CD1c-positive myeloid dendritic cell (primary cell): ENCODE results near the gene PCDHGB7.
"Not testable (repeated sequence)": the region's sequence is repeated elsewhere in the genome, so short reads cannot be mapped to it uniquely, and the experiment has no call there.

Experiments
- DNase-seq: peaks from one replicate; pipeline ENCODE4 v3.0.0-alpha.2; 2016; ENCODE audit errors: extremely low spot score

The PCDHGB7 gene

DNA sequence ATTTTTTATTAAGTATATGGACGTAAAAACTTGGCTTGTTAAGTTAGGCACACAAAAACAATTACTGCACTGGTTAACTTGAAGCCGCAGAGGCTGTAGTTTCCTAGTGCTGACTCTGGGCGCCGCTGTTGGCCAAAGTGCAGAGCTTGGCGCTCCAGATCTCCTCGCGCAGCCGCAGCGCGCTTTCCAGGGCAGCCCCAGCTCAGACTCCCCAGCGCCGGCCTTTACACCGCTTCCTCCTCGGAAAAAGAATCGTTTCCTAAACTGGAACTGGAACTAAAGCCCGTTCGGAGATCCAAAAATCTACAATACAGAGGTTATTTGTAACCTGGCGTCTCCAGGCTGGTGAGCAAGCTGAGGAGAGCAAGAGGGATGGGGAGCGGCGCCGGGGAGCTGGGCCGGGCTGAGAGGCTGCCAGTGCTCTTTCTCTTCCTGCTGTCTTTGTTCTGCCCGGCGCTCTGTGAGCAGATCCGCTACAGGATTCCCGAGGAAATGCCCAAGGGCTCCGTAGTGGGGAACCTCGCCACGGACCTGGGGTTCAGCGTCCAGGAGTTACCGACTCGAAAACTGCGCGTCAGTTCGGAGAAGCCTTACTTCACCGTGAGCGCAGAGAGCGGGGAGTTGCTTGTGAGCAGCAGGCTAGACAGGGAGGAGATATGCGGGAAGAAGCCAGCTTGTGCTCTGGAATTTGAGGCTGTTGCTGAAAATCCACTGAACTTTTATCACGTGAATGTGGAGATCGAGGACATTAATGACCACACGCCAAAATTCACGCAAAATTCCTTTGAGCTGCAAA, 19.5 kb upstream of the PCDHGB7 start, which contains the start of gene PCDHGB5:
Gene PCDHGB5, plus strand, starts transcription at position 192 of the 796 bp plus-strand sequence. Its CDS starts 181 bp downstream, at position 373.
- peak; percentile 62 for DNase-seq

DNA sequence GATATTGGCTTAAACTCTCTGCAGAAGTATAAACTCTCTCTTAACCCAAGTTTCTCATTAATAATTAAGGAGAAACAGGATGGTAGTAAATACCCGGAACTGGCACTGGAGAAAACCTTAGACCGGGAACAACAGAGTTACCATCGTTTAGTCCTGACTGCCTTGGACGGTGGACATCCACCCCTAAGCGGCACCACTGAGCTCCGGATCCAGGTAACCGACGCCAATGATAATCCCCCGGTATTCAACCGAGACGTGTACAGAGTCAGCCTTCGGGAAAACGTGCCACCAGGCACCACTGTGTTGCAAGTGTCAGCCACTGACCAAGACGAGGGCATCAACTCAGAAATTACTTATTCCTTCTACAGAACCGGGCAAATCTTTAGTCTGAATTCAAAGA, 18.9 kb upstream of the PCDHGB7 start:
- no peak for DNase-seq

DNA sequence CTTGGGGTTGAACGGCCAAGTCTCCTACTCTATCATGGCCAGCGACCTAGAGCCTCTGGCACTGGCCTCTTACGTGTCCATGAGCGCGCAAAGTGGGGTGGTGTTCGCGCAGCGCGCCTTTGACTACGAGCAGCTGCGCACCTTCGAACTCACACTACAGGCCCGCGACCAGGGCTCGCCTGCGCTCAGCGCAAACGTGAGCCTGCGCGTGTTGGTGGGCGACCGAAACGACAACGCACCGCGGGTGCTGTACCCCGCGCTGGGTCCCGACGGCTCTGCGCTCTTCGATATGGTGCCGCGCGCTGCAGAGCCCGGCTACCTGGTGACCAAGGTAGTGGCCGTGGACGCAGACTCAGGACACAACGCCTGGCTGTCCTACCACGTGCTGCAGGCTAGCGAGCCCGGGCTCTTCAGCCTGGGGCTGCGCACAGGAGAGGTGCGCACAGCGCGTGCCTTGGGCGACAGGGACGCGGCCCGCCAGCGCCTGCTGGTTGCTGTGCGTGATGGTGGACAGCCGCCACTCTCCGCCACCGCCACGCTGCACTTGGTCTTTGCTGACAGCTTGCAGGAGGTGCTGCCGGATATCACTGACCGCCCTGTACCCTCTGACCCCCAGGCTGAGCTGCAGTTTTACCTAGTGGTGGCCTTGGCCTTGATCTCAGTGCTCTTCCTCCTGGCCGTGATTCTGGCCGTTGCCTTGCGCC, 17.8 kb upstream of the PCDHGB7 start:
- no peak for DNase-seq

DNA sequence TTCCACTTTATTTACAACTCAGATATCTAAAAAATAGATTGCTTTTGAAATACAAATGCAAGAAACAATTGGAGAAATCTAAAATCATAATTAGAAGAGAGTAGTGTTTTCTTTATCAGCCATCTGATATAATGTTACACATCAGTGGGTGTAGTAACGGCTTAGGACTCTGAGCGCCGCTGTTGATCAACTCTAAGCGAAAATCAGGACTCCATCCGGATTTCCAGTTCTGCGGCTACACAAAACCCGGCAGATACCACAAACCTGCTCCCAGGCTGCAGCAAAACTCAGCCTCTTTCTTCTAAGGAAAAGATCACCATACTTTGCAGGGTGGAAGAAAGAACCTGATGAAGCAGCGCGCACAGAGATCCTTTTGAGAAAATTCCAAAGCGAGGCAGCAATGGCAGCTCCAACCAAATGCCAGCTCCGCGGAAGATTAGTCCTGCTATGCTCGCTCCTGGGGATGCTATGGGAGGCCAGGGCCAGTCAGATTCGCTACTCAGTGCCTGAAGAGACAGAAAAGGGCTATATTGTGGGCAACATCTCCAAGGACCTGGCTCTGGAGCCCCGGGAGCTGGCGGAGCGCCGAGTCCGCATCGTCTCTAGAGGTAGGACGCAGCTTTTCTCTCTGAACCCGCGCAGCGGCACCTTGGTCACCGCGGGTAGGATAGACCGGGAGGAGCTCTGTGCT, 14.8 kb upstream of the PCDHGB7 start, which contains the start of gene PCDHGA9:
Gene PCDHGA9, plus strand, starts transcription at position 226 of the 691 bp plus-strand sequence. Its CDS starts 175 bp downstream, at position 401.
- DNase-seq, result peak; percentile 53

DNA sequence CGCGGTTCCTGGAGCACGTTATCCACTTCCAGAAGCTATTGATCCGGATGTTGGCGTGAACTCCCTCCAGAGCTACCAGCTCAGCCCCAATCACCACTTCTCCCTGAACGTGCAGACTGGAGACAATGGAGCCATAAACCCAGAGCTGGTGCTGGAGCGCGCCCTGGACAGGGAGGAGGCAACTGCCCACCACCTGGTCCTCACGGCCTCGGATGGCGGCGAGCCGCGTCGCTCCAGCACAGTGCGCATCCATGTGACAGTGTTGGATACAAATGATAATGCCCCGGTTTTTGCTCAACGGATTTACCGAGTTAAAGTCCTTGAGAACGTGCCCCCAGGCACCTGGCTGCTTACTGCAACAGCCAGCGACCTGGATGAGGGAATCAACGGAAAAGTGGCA, 14.1 kb upstream of the PCDHGB7 start:
- no peak for DNase-seq

DNA sequence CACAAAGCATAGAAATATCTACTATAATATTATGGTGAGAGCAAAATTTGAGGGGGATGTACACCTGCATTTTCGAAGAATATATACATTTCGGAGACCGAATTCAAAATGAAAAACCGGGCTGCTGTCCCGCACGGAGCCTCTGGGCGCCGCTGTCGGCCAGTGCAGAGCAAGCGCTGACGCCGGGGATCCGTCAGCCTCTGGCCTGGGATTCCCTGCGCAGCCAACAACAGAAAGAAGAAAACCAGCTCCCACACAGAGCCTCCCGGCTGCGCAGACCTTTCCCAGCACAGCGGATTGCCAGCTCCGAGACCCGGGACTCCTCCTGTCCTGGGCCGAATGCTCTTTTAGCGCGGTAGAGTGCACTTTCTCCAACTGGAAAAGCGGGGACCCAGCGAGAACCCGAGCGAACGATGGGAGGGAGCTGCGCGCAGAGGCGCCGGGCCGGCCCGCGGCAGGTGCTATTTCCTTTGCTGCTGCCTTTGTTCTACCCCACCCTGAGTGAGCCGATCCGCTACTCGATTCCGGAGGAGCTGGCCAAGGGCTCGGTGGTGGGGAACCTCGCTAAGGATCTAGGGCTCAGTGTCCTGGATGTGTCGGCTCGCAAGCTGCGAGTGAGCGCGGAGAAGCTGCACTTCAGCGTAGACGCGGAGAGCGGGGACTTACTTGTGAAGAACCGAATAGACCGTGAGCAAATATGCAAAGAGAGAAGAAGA, 9.5 kb upstream of the PCDHGB7 start, which contains the start of gene PCDHGB6:
Gene PCDHGB6, plus strand, starts transcription at position 232 of the 716 bp plus-strand sequence. Its CDS starts 182 bp downstream, at position 414.
- peak; percentile 59 for DNase-seq

DNA sequence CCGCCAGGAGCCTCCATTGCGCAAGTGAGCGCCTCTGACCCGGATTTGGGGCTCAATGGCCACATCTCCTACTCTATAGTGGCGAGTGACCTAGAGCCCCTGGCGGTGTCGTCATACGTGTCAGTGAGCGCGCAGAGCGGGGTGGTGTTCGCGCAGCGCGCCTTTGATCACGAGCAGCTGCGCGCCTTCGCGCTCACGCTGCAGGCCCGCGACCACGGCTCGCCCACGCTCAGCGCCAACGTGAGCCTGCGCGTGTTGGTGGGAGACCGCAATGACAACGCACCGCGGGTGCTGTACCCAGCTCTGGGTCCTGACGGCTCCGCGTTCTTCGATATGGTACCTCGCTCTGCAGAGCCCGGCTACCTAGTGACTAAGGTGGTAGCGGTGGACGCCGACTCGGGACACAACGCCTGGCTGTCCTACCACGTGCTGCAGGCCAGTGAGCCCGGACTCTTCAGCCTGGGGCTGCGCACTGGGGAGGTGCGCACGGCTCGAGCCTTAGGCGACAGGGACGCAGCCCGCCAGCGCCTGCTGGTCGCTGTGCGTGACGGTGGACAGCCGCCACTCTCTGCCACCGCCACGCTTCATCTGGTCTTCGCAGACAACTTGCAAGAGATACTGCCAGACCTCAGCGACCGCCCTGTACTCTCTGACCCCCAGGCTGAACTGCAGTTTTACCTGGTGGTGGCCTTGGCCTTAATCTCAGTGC, 7.7 kb upstream of the PCDHGB7 start:
- no peak for DNase-seq

DNA sequence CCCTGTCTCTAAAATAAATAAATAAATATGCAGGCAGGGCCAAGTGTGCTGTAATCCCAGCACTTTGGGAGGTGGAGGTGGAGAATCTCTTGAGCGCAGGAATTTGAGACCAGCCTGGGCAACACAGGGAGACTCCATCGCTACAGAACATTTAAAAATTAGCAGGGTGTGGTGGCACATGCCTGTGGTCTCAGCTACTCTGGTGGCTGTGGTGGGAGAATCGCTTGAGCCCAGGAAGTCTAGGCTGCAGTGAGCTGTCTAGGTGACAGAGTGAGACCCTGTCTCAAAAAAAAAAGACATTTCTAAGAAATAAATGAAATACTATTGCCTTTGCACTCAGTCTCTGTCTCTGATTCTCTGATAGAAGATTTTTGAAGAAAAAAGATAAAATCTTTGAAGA, 5.9 kb upstream of the PCDHGB7 start:
- no peak for DNase-seq

DNA sequence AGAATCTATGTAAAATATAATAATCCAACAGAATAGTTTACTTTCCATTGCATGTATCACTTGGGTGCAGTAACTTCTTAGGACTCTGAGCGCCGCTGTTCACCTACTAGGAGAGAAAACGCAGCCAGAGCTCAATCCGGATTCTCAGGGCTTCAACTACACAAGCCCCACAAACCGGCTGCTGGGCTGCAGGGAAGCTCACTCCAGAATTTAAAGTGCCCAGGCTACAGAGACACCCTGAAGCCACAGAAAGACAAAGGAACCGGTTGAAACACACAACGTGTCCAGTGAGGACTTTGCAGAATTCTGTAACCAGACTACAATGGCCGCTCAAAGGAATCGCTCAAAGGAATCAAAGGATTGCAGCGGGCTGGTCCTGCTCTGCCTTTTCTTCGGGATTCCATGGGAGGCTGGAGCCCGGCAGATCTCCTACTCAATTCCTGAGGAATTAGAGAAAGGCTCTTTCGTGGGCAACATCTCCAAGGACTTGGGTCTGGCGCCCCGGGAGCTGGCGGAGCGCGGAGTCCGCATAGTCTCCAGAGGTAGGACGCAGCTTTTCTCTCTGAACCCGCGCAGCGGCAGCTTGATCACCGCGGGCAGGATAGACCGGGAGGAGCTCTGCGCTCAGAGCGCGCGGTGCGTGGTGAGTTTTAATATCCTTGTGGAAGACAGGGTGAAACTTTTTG, 4.5 kb upstream of the PCDHGB7 start, which contains the start of gene PCDHGA10:
Gene PCDHGA10, plus strand, starts transcription at position 134 of the 686 bp plus-strand sequence. Its CDS starts 189 bp downstream, at position 323.
- peak; percentile 72 for DNase-seq

DNA sequence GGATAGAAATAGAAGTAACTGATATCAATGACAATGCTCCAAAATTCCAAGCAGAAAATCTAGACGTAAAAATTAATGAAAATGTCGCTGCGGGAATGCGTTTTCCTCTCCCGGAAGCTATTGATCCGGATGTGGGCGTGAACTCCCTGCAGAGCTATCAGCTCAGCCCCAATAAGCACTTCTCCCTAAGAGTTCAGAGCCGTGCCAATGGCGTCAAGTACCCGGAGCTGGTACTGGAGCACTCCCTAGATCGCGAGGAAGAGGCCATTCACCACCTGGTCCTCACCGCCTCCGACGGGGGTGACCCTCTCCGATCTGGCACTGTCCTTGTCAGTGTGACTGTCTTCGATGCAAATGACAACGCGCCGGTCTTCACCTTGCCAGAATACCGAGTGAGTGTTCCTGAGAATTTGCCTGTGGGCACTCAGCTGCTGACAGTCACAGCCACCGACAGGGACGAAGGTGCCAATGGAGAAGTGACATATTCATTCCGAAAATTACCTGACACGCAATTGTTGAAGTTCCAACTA, 3.9 kb upstream of the PCDHGB7 start:
- no peak for DNase-seq

DNA sequence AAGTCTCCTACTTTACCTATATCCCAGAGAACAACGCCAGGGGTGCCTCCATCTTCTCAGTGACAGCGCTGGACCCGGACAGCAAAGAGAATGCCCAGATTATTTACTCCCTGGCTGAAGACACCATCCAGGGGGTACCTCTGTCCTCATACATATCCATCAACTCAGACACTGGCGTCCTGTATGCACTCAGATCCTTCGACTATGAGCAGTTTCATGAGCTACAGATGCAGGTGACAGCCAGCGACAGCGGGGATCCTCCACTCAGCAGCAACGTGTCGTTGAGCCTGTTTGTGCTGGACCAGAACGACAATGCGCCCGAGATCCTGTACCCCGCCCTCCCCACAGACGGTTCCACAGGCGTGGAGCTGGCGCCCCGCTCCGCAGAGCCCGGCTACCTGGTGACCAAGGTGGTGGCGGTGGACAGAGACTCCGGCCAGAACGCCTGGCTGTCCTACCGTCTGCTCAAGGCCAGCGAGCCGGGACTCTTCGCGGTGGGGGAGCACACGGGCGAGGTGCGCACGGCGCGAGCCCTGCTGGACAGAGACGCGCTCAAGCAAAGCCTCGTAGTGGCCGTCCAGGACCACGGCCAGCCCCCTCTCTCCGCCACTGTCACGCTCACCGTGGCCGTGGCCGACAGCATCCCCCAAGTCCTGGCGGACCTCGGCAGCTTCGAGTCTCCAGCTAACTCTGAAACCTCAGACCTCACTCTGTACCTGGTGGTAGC, 2.8 kb upstream of the PCDHGB7 start:
- not testable (repeated sequence) for DNase-seq

DNA sequence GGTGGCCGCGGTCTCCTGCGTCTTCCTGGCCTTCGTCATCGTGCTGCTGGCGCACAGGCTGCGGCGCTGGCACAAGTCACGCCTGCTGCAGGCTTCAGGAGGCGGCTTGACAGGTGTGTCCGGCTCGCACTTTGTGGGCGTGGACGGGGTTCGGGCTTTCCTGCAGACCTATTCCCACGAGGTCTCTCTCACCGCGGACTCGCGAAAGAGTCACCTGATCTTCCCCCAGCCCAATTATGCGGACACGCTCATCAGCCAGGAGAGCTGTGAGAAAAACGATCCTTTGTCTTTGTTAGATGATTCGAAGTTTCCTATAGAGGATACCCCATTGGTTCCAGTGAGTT, 2.2 kb upstream of the PCDHGB7 start:
- not testable (repeated sequence) for DNase-seq

DNA sequence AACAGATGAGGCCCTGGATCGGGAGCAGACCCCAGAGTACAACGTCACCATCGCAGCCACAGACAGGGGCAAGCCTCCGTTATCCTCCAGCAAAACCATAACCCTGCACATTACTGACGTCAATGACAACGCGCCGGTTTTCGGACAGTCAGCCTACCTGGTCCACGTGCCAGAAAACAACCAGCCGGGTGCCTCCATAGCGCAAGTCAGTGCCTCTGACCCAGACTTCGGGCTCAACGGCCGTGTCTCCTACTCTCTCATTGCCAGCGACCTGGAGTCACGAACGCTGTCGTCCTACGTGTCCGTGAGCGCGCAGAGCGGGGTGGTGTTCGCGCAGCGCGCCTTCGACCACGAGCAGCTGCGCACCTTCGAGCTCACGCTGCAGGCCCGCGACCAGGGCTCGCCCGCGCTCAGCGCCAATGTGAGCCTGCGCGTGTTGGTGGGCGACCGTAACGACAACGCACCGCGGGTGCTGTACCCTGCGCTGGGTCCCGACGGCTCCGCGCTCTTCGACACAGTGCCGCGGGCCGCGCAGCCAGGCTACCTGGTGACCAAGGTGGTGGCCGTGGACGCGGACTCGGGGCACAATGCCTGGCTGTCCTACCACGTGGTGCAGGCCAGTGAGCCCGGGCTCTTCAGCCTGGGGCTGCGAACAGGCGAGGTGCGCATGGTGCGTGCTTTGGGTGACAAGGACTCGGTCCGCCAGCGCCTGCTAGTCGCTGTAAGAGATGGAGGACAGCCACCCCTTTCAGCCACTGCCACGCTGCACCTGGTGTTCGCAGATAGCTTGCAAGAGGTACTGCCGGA, 1.8 kb downstream of the PCDHGB7 start:
- DNase-seq, result no peak

DNA sequence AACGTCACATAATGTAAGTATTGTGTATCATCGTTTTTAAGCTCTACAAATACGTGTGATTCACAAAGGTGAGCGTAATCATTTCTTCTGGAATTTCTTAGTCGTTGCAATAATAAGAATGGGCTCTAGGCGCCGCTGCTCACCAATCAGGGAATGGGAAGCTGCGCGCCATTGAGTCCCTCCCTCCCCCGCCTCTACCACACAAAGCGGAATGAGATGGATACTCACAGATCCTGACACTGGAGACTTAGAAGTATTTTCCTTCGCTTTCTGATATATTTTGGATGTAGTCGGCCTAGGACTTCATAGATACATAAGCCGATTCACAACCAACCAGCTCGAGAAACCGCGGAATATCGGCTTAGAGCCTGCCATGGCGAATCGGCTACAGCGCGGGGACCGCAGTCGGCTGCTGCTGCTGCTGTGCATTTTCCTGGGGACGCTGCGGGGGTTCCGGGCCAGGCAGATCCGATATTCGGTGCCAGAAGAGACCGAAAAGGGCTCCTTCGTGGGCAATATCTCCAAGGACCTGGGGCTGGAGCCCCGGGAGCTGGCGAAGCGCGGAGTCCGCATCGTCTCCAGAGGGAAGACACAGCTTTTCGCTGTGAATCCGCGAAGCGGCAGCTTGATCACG, 3.5 kb downstream of the PCDHGB7 start, which contains the start of gene PCDHGA11:
Gene PCDHGA11, plus strand, starts transcription at position 197 of the 634 bp plus-strand sequence. Its CDS starts 177 bp downstream, at position 374.
- DNase-seq, result peak; percentile 84

DNA sequence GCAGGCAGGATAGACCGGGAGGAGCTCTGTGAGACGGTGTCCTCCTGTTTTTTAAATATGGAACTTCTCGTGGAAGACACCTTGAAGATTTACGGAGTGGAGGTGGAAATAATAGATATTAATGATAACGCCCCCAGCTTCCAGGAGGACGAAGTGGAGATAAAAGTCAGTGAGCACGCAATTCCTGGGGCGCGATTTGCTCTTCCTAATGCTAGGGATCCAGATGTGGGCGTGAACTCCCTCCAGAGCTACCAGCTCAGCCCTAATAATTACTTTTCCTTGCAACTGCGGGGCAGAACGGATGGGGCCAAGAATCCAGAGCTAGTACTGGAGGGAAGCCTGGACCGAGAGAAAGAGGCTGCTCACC, 4.0 kb downstream of the PCDHGB7 start:
- no peak for DNase-seq

DNA sequence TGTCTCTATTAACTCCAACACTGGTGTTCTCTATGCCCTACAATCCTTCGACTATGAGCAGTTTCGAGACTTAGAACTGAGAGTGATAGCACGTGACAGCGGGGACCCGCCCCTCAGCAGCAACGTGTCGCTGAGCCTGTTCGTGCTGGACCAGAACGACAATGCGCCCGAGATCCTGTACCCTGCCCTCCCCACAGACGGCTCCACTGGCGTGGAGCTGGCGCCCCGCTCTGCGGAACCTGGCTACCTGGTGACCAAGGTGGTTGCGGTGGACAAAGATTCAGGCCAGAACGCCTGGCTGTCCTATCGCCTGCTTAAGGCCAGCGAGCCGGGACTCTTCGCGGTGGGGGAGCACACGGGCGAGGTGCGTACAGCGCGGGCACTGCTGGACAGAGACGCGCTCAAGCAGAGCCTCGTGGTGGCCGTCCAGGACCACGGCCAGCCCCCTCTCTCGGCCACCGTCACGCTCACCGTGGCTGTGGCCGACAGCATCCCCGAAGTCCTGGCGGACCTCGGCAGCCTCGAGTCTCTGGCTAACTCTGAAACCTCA, 5.3 kb downstream of the PCDHGB7 start:
- no peak for DNase-seq

DNA sequence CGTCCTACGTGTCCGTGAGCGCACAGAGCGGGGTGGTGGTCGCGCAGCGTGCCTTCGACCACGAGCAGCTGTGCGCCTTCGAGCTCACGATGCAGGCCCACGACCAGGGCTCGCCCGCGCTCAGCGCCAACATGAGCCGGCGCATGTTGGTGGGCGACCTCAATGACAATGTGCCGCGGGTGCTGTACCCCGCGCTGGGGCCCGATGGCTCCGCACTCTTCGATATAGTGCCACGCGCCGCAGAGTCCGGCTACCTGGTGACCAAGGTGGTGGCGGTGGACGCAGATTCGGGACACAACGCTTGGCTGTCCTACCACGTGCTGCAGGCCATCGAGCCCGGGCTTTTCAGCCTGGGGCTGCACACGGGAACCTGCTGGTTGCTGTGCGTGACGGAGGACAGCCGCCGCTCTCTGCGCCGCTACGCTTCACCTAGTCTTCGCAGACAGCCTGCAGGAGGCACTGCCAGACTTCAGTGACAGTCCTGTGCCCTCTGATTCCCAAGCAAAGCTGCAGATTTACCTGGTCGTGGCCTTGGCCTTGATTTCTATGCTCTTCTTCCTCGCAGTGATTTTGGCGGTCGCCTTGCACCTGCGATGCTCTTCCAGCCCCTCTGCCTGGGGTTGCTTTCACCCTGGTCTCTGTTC, 10.4 kb downstream of the PCDHGB7 start:
- no peak for DNase-seq
